Central memory CD4-positive, alpha-beta T cell (primary cell): ENCODE results near the gene MAD1L1.

Source experiments
- DNase-seq: peaks from one replicate; pipeline ENCODE4 v3.0.0; 2022

Gene MAD1L1

GRCh38 chr7:1963575-1963974, 269.2 kb downstream of the MAD1L1 start:
- DNase-seq, result no peak

GRCh38 chr7:1961701-1962276, 271.0 kb downstream of the MAD1L1 start:
- peak; percentile 64 for DNase-seq

GRCh38 chr7:1959305-1959704, 273.4 kb downstream of the MAD1L1 start:
- no peak for DNase-seq

- DNase-seq, result no peak
Measured at GRCh38 chr7:1957471-1958225, 275.1 kb downstream of the MAD1L1 start.

GRCh38 chr7:1956611-1957470, 275.9 kb downstream of the MAD1L1 start:
- no peak for DNase-seq

- DNase-seq, result no peak
Measured at GRCh38 chr7:1956141-1956540, 276.6 kb downstream of the MAD1L1 start.

GRCh38 chr7:1954366-1955004, 278.3 kb downstream of the MAD1L1 start:
- DNase-seq, result no peak

- DNase-seq, result no peak
Measured at GRCh38 chr7:1953199-1954190, 279.2 kb downstream of the MAD1L1 start.

- DNase-seq, result no peak
Measured at GRCh38 chr7:1952781-1953180, 280.0 kb downstream of the MAD1L1 start.

GRCh38 chr7:1952169-1952760, 280.5 kb downstream of the MAD1L1 start:
- DNase-seq, result no peak

GRCh38 chr7:1951600-1951999, 281.1 kb downstream of the MAD1L1 start:
- DNase-seq, result no peak

GRCh38 chr7:1951159-1951536, 281.6 kb downstream of the MAD1L1 start:
- DNase-seq, result peak; percentile 9

- no peak for DNase-seq
Measured at GRCh38 chr7:1950452-1951158, 282.1 kb downstream of the MAD1L1 start.

GRCh38 chr7:1950066-1950451, 282.7 kb downstream of the MAD1L1 start:
- no peak for DNase-seq

GRCh38 chr7:1949681-1950055, 283.1 kb downstream of the MAD1L1 start:
- DNase-seq, result no peak

GRCh38 chr7:1948887-1949680, 283.7 kb downstream of the MAD1L1 start:
- DNase-seq, result no peak

- DNase-seq, result no peak
Measured at GRCh38 chr7:1948301-1948796, 284.4 kb downstream of the MAD1L1 start.

GRCh38 chr7:1947586-1948217, 285.0 kb downstream of the MAD1L1 start:
- no peak for DNase-seq

GRCh38 chr7:1946773-1947450, 285.8 kb downstream of the MAD1L1 start:
- no peak for DNase-seq
